Loucy (cell line): Measurements from ENCODE around the gene CELA2B.
"Not testable (repeated sequence)": the region's sequence is repeated elsewhere in the genome, so short reads cannot be mapped to it uniquely, and the experiment has no call there.

Experiments used
- EZH2phosphoT487 ChIP-seq: fragments of 200-600 bp; IDR thresholded peaks from 2 replicates; pipeline ENCODE4 v1.6.1; 2018; ENCODE audit warnings: antibody characterized with exemption, mild to moderate bottlenecking, moderate library complexity, borderline replicate concordance
- TF ChIP-seq, protein P1 (sequence below): fragments of 200-600 bp; sonication (generic); conservative IDR thresholded peaks from 2 replicates; pipeline ENCODE4 v1.5.1; 2014; ENCODE audit warnings: mild to moderate bottlenecking, antibody characterized with exemption, low read length

DNA sequence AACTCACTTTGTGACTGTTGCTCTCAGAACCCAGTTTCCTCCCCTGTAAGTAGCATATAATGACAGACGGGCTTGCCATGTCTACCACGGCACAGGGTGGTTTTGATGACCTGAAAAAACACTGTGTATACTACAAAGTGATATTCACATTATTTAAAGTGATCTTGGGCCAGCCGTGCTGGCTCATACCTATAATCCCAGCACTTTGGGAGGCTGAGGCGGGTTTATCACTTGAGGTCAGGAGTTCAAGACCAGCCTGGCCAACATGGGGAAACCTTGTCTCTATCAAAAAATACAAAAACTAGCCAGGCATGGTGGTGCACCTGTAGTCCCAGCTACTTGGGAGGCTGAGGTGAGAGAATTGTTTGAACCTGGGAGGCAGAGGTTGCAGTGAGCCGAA lies 38.7 kb downstream of the CELA2B start:
- TF ChIP-seq, protein P1, sequence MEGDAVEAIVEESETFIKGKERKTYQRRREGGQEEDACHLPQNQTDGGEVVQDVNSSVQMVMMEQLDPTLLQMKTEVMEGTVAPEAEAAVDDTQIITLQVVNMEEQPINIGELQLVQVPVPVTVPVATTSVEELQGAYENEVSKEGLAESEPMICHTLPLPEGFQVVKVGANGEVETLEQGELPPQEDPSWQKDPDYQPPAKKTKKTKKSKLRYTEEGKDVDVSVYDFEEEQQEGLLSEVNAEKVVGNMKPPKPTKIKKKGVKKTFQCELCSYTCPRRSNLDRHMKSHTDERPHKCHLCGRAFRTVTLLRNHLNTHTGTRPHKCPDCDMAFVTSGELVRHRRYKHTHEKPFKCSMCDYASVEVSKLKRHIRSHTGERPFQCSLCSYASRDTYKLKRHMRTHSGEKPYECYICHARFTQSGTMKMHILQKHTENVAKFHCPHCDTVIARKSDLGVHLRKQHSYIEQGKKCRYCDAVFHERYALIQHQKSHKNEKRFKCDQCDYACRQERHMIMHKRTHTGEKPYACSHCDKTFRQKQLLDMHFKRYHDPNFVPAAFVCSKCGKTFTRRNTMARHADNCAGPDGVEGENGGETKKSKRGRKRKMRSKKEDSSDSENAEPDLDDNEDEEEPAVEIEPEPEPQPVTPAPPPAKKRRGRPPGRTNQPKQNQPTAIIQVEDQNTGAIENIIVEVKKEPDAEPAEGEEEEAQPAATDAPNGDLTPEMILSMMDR = not testable (repeated sequence)
- TF ChIP-seq EZH2phosphoT487 = not testable (repeated sequence)
